ENCODE data around the gene CKS1B.
A peak's percentile ranks its signal among the peaks of the same experiment; 100 is the strongest.
"Not testable (repeated sequence)": the region's sequence is repeated elsewhere in the genome, so short reads cannot be mapped to it uniquely, and the experiment has no call there.

Gene CKS1B

DNA sequence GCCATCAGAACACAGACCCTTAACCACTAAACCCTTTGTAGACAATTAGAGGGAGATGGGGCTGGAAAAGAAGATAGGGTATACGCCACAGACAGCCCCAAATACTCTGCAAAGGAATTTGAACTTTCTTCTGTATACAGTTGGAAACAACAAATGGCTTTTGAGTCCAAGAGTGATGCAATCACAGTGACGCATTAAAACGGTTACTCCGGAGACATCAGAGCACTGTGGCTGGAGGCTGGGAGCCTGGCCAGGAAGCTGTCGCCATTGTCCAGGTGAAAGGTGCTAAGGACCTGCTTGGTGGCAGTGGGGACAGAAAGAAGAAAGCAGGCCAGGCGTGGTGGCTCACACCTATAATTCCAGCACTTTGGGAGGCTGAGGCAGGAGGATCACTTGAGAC is 12.8 kb downstream of the CKS1B start:
- no peak for DNase-seq (ENCODE audit: low read depth)

DNA sequence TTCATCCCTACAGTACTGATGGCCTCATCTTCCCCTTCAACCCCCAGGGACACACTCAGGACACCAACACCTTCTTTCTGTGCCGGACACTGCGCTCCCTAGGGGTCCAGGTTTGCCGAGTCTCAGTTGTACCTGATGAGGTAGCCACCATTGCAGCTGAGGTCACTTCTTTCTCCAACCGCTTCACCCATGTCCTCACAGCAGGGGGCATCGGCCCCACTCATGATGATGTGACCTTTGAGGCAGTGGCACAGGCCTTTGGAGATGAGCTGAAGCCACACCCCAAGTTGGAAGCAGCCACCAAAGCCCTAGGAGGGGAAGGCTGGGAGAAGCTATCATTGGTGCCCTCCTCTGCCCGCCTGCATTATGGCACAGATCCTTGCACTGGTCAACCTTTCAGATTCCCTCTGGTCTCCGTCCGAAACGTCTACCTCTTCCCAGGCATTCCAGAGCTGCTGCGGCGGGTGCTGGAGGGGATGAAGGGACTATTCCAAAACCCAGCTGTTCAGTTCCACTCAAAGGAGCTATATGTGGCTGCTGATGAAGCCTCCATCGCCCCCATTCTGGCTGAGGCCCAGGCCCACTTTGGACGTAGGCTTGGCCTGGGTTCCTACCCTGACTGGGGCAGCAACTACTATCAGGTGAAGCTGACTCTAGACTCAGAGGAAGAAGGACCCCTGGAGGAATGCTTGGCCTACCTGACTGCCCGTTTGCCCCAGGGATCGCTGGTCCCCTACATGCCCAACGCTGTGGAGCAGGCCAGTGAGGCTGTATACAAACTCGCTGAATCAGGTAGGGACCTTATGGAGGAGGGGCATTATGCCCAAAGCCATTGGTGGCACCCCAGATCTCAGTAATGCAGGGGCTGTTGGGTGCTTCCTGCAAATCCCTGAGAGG is 13.8 kb downstream of the CKS1B start:
- DNase-seq (ENCODE audit: low read depth) = no peak

DNA sequence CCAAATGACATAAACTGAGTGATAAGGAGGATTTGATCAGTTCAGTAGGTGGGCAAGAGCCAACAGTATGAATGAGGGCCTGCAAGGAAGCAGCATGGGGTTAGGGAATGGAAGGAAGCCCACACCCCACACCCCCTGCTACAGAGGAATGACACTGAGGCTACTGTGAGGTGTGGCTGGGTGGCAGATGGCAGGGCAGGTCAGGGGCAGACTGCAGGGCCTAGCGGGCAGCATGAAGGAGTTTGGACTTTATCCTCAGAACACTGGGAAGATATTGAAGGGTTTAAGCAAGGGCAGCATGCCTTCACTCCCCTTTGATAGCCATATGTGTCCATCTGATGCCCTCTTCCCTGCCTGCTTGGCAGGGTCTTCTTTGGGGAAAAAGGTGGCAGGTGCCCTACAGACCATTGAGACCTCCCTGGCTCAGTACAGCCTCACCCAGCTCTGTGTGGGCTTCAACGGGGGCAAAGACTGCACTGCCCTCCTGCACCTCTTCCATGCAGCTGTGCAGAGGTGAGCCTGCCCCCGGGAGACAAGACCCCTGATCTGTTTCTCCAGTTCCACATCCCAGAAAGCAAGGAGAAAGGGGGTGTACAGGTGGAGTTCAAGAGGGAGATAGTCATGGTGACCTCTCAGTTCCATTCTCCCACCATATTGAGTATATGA is 14.8 kb downstream of the CKS1B start:
- DNase-seq (ENCODE audit: low read depth) = no peak

DNA sequence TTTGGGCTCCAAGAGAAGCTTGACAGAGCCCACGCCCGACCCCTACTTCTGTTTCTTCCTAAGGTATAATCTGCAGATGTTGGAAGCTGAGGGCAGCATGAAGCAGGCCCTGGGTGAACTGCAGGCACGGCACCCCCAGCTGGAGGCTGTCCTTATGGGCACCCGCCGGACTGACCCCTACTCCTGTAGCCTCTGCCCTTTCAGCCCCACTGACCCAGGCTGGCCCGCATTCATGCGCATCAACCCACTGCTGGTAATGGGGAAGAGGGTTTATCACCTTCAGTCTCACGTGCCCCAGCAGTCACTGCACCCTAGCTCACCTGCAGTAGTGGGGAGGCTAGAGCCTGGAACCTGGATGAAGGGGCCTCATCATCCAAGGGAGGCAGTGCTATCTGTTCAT is 15.8 kb downstream of the CKS1B start:
- no peak for DNase-seq (ENCODE audit: low read depth)

DNA sequence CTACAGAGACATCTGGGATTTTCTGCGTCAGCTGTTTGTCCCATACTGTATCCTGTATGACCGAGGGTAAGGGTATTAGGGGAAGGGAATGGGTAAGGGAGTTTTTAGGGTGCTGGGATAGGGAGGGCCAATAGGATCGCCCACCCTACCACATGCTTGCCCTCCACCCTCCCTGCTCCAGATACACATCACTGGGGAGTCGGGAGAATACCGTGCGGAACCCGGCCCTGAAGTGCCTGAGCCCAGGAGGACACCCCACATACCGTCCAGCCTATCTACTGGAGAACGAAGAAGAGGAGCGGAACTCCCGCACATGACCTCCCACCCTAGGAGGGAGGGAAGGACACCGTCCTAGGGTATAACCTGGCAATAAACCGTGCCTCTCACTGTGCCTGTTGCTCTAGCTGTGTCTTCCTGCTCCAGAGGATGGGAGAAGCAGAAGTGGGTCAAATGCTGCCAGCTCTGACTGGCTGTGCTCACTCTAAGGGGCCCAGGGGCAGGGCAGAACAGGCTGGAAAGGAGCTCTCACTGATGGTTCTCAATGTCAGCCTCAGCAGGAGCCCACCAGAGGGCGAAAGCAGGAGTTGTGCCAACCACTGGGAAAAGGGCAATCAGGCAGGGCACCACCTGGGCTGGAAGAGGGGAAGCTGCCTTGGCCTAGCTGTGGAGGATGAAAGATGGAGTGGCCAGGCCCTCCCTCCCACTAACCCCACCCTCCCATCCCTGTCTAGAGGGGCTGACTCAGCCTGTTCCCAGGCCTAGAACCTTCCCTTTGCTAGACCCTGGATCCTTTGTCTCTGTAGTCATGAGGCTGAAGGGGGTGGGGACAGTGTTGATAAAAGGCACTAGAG is 18.5 kb downstream of the CKS1B start:
- DNase-seq (ENCODE audit: low read depth) = no peak

DNA sequence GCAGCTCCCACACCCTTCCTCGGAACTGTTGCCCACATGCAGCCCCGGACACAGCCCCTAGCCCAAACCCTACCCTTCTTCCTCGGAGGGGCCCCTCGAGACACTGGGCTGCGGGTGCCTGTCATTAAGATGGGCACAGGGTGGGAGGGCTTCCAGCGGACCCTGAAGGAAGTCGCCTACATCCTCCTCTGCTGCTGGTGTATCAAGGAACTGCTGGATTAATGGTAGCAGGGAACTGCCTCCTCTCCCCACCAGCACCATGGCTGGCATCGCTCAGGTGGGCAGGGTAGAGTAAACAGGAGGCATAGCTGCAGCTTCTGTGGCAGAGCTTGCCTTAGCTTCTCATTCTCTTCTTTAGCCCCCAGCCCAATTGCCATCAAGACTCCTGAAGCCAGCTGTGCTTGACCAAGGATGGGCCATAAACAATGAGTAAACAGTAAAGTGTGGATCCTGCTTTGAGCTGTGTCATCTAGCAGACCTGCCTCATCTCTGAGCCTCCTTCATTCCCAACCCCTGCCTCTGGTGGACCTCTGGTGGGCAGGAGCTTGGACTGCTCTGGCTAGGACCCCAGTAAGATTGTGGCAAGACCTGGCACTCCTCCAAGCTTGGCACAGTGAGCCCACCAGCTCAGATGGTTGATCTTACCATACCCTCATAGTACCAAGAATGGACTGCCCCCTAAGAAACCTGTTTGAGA is 19.2 kb downstream of the CKS1B start, which contains the start of gene LENEP:
Gene LENEP, plus strand, starts transcription at position 15 of the 697 bp plus-strand sequence. Its CDS starts 22 bp downstream, at position 37.
- DNase-seq (ENCODE audit: low read depth) = no peak

DNA sequence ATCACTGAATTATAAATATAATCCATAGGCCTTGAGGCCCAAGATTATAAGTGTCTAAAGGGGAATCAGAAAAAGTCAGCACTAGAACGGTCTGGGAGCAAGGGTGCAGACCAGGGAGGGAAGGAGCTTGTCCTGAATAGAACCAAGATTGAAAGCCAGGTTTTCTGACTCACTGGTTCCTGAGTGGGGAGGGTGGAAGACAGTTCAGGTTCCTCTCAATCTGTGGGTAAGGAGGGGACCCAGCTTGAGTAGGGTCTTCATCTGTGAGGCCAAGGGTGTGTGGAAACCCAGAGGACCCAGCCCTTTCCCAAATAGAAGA is 19.7 kb downstream of the CKS1B start:
- DNase-seq (ENCODE audit: low read depth) = no peak

DNA sequence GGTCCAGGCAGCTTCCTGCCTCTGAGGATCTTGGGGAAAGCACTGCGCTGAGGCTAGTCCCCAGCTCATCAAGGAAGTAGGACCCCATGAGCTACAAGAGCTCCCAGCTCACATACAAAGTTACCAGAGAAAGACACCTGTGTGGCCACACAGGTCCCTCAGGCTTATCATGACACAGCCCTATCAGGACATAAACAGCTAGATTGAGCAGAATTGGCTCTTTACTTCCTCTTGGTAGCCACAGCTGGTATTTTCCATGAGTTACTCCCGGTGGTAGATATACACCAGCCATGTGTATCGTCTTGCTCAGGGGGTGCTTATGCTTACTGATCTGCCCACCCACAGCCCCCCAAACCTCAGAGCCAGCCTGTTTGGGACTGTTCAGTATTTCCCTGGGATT is 20.1 kb downstream of the CKS1B start:
- DNase-seq (ENCODE audit: low read depth) = no peak

DNA sequence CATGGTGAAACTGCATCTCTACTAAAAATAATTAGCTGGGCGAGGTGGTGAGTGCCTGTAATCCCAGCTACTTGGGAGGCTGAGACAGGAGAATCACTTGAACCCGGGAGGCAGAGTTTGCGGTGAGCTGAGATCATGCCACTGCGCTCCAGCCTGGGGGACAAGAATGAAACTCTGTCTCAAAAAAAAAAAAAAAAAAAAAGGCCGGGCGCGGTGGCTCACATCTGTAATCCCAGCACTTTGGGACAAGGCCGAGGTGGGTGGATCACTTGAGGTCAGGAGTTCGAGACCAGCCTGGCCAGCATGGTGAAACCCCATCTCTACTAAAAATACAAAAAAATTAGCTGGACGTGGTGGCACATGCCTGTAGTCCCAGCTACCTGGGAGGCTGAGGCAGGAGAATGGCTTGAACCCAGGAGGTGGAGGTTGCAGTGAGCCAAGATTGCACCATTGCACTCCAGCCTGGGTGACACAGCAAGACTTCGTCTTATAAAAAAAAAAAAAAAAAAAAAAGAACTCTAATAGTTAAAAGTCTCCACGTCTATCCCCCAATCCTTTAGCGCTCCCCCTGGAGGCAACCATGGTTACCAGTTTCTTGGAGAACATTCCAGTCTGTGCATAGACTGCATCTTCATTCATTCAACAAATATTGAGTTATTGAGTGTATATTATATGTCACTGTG is 21.0 kb downstream of the CKS1B start:
- not testable (repeated sequence) for DNase-seq (ENCODE audit: low read depth)

DNA sequence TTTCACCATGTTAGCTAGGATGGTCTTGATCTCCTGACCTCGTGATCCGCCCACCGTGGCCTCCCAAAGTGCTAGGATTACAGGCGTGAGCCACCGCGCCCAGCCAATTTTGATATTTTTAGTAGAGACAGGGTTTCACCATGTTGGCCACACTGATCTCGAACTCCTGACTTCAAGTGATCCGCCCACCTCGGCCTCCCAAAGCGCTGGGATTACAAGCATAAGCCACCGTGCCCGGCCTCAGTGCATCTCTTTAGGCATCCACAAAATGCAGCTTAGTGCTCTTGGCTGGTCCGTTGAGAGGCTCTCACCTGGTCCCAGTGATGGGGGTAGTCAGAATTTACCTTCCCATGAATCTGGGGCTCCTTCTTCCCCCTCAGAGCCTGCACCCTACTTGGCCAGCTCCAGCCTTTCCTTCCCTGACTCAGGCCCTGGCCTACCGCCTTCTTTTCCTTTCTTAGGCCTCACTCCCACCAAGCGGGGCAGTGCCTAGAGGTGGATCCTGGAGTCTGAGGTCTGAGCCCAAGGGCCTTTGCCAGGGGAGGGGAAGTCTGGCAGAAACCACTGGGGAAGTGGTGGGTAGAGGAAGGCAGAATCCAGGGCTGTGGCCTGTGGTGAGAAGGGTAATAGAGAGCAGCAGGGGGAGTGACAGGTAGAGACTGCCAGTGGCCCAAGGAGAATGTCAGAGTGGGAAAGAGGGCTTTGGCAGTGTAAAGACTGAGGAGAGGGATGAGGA is 22.7 kb downstream of the CKS1B start:
- DNase-seq (ENCODE audit: low read depth) = no peak

DNA sequence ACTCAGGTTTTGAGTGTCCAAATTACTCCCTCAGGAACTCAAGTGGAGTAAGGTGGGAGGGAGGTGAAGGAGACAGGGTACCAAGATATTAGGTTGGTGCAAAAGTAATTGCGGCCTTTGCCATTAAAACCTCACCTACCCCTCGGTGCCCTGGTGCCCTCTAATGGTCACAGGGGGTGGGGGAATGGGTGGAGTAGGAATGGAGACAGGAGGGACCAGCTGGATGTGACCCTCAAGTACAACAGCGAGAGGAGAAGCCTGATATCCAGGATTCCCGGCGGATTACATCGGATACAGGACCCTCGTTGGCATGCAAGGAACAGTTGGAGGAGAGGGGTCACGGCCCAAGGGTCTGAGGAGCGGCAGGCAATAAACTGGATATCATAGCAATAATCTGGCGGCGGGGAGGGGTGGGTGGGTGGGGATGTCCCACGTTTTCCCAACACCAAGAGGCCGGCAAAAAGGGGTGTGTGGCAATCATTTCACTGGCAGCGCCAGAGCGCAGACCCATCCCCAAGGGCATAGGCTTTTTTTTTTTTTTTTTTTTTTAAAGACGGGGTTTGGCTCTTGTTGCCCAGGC is 23.8 kb downstream of the CKS1B start:
- no peak for DNase-seq (ENCODE audit: low read depth)

DNA sequence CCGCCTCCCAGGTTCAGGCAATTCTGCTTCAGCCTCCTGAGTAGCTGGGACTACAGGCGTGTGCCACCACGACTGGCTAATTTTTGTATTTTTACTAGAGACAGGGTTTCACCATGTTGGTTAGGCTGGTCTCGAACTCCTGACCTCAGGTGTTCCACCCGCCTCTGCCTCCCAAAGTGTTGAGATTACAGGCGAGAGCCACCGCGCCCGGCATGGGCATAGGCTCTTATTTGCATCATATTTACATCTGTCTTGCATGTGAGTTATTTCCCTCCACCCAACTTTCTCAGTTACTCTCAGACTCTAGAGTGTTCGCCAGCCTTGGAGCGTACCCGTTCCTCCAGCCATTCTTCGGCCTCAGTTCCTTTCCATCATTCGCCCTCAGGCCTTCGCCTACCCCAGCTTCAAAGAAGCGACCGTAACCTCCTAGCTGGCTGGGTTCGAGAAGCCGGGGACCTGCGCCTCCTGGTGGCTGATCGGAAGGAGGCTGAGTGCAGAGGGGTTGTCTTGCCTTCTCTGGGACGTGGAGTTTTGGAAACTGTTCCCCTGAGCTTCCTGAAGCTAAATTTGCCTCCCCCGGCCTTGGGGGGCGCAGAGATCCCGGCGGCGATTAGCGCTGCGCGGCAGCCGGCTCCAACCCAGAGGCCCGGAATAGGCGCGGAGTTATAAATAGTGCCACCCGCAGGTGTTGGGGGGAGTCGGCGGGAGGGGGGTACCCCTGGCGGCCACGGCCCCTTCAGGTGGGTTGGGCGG is 24.5 kb downstream of the CKS1B start:
- DNase-seq (ENCODE audit: low read depth) = peak; percentile 74

DNA sequence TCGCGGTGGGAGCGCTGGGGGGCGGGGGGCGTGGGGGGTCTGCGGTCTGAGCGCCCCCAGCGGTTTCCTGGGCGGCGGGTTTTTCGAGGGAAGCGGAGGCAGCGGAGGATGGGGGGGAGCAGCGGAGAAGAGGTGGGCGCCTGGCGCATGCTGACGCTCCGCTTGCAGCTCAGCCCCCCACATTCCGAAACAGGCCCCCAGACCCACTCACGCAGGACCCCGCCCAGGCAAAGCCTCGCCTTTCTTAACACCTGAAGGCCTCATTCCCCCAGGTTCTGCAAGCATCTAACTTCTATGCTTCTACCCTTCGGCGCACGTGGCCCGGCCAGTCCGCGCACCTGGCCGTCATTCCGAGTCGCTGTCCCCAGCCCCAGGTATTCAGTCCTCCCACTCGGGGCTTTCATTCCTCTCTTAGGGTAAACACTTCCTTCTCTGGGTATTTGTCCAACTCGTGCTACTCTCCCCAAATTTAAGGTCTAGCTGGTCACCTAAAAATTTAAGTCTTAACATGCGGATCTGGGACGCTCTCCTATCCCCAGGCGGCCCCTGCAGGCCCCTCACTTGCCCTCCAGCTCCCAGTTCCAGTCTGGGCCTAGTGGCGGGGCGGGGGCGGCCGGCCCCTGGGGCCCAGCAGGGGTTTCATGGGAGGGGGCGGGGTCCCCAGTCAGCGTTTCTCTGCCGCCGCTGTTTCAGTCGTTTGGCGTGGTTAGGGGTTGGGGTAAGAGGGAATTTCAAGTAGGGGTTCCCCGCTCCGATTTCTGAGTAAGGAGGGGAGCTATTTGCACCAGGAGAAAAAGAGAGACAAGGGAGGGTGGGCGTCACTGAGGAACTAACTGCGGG is 25.3 kb downstream of the CKS1B start:
- DNase-seq (ENCODE audit: low read depth) = peak; percentile 49

DNA sequence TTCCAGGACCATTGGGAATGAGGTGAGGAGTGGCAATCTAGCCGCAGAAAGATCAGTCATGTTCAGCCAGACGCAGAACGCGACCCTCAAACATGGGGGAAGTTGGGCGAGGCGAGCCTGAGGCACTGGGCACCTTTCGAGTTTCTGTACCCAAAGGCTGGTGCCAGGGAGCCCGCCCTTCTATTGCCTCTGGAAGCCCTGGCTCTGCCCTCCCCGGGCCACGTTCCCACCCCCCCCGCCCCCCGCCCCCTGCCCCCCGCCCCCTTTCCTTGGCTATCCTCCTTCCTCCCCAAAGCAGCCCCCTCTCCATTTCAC is 25.9 kb downstream of the CKS1B start:
- no peak for DNase-seq (ENCODE audit: low read depth)

DNA sequence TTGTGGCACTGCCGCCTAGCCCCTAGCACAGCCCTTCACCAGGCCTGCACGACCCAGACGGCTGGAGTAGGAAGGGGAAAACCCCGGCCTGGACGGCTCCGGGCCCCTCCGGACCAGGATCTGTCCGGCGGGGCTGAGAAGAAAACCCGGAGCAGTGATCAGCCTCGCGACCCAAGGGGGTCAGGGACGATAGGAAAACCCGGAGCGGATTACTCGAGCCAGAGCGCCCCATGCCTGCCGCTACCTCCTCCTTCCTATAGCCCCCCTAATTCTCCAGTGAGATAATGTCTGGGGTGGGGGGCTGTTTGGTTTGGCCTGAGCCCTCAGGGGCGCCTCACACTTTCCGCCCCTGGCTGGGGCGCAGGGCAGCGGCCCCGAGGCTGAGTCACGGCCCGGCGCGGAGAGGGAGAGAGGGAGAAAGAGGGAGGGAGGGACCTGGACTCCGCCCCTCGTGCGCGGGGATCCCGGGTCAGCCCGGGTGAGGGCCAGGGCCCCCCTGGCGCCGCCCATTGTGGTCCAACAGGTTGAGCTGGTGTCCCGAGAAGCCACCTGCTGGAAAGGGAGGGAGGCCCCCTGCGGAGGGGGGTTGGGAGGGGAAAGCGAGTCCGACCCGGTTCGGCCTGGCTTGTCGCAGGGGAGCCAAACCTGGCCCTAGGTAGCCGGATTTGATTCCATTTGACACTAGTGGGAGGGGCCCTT is 26.4 kb downstream of the CKS1B start:
- peak; percentile 75 for DNase-seq (ENCODE audit: low read depth)

DNA sequence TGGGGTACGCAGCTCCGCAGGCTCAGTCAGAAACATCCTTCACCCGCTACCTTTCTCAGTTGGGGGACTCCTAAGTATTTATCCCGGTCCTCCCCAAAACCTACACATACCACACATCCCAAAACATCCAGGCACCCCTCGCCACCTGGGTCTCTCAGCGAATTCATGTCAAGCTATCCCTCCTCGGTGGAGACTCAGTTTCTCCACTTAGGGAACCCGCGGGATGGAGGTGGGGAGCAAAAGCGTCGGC is 26.9 kb downstream of the CKS1B start:
- DNase-seq (ENCODE audit: low read depth) = no peak

DNA sequence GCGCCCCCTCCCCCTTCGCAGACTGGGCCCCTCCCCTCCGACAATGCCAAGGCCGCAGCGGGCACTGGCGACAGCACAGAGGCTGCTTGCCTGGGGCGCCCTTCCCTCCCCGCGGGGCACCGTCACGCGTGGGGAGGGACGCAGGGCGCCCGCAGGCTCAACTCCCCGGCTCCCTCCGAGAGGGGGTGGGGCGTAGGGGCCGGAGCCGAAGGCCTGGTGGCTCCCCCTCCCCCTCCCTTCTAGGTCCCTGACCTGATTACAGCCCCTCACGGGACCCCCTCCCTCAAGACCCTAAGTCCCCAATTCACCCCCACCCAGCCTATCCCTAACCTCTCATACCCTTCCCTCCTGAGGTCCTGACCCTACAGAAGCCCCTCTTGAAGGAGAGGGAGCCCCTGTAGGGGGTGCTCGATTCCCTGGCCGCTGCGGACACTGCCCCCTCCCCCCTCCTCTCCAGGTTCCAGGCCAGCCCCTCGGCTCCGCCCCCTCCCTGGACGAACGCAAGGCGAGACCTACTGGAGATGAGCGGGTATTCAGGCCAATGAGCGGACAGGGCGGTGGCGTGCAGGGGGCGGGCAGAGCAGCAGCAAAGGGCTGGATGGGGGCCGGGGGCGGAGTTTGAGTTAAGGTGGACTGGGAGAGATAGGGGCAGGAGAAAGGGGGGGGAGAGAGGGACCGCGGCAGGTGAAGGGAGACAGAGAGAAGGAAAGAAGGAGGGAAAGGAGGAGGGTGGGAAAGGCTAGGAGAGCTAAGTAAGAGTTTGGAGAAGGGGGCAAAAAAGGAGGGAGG is 27.4 kb downstream of the CKS1B start:
- DNase-seq (ENCODE audit: low read depth) = peak; percentile 98

Data from activated T-cell treated with anti-CD3 and anti-CD28 coated beads for 24 hours (primary cell).